Measurements from ENCODE around the gene SAMHD1.
"Not testable (repeated sequence)": the region's sequence is repeated elsewhere in the genome, so short reads cannot be mapped to it uniquely, and the experiment has no call there.

The SAMHD1 gene

GRCh38 chr20:36951198-36951978, at the start of gene SAMHD1:
TSS of gene SAMHD1 (minus strand) at chr20:36951708. CDS start at chr20:36951643, 65 bp downstream.
- H3K4me1 ChIP-seq (ENCODE audit: insufficient read depth, low read length) = peaks cover 14% of the 10 kb centered on the region
- peaks cover 16% of the 10 kb centered on the region for H3K27me3 ChIP-seq (ENCODE audit: insufficient read depth, low read length)
- H3K4me3 ChIP-seq (ENCODE audit: low read length) = peak within 1 kb of the TSS; percentile 89
- peak within 1 kb of the TSS; percentile 67; the same call in 1 of the 2 replicates for H3K9ac ChIP-seq (ENCODE audit: low read depth, low read length)
- no peaks in the 10 kb centered on the region for H3K9me3 ChIP-seq (ENCODE audit: insufficient read depth, low read depth, low read length)
- H3K27ac ChIP-seq (ENCODE audit: low read length) = peak within 1 kb of the TSS; percentile 53
- H3K36me3 ChIP-seq (ENCODE audit: insufficient read depth, low read depth, low read length) = no peaks in the 10 kb centered on the region

- H3K27ac ChIP-seq (ENCODE audit: low read length); H3K4me1 ChIP-seq (ENCODE audit: insufficient read depth, low read length); H3K27me3 ChIP-seq (ENCODE audit: insufficient read depth, low read length); H3K9ac ChIP-seq (ENCODE audit: low read depth, low read length); H3K4me3 ChIP-seq (ENCODE audit: low read length): not testable (repeated sequence)
- Histone ChIP-seq H3K36me3 (ENCODE audit: insufficient read depth, low read depth, low read length) (peaks cover 53% of the 10 kb centered on the region), H3K9me3 (ENCODE audit: insufficient read depth, low read depth, low read length) (peaks cover 12% of the 10 kb centered on the region; the same call in 1 of the 2 replicates)
Measured at GRCh38 chr20:37000171-37000570, 48.7 kb upstream of the SAMHD1 start.

- H3K9ac ChIP-seq (ENCODE audit: low read depth, low read length) = no peak overlapping the region
- H3K27ac ChIP-seq (ENCODE audit: low read length) = no peak overlapping the region
- peaks cover 58% of the 10 kb centered on the region for H3K36me3 ChIP-seq (ENCODE audit: insufficient read depth, low read depth, low read length)
- H3K9me3 ChIP-seq (ENCODE audit: insufficient read depth, low read depth, low read length) = peaks cover 22% of the 10 kb centered on the region
- no peak overlapping the region for H3K4me3 ChIP-seq (ENCODE audit: low read length)
- H3K27me3 ChIP-seq (ENCODE audit: insufficient read depth, low read length) = no peaks in the 10 kb centered on the region
- H3K4me1 ChIP-seq (ENCODE audit: insufficient read depth, low read length) = no peaks in the 10 kb centered on the region
Measured at GRCh38 chr20:36998652-36999051, 47.1 kb upstream of the SAMHD1 start.

GRCh38 chr20:36997121-36997520, 45.6 kb upstream of the SAMHD1 start:
- Histone ChIP-seq H3K4me3 (ENCODE audit: low read length) (no peak overlapping the region), H3K4me1 (ENCODE audit: insufficient read depth, low read length) (no peaks in the 10 kb centered on the region), H3K27me3 (ENCODE audit: insufficient read depth, low read length) (no peaks in the 10 kb centered on the region), H3K9ac (ENCODE audit: low read depth, low read length) (no peak overlapping the region), H3K36me3 (ENCODE audit: insufficient read depth, low read depth, low read length) (peaks cover 45% of the 10 kb centered on the region), H3K9me3 (ENCODE audit: insufficient read depth, low read depth, low read length) (peaks cover 32% of the 10 kb centered on the region), H3K27ac (ENCODE audit: low read length) (no peak overlapping the region)

GRCh38 chr20:36994221-36994620, 42.7 kb upstream of the SAMHD1 start:
- H3K4me1 ChIP-seq (ENCODE audit: insufficient read depth, low read length); H3K4me3 ChIP-seq (ENCODE audit: low read length); H3K27me3 ChIP-seq (ENCODE audit: insufficient read depth, low read length); H3K9ac ChIP-seq (ENCODE audit: low read depth, low read length); H3K27ac ChIP-seq (ENCODE audit: low read length): not testable (repeated sequence)
- Histone ChIP-seq H3K9me3 (ENCODE audit: insufficient read depth, low read depth, low read length) (peaks cover 32% of the 10 kb centered on the region), H3K36me3 (ENCODE audit: insufficient read depth, low read depth, low read length) (peaks cover 45% of the 10 kb centered on the region)

GRCh38 chr20:36992802-36993334, 41.4 kb upstream of the SAMHD1 start:
- no peaks in the 10 kb centered on the region for H3K27me3 ChIP-seq (ENCODE audit: insufficient read depth, low read length)
- H3K9ac ChIP-seq (ENCODE audit: low read depth, low read length) = no peak overlapping the region
- no peak overlapping the region for H3K4me3 ChIP-seq (ENCODE audit: low read length)
- H3K4me1 ChIP-seq (ENCODE audit: insufficient read depth, low read length) = no peaks in the 10 kb centered on the region
- no peak overlapping the region for H3K27ac ChIP-seq (ENCODE audit: low read length)
- peaks cover 37% of the 10 kb centered on the region for H3K36me3 ChIP-seq (ENCODE audit: insufficient read depth, low read depth, low read length)
- peaks cover 32% of the 10 kb centered on the region for H3K9me3 ChIP-seq (ENCODE audit: insufficient read depth, low read depth, low read length)

GRCh38 chr20:36991703-36992102, 40.2 kb upstream of the SAMHD1 start:
- H3K36me3 ChIP-seq (ENCODE audit: insufficient read depth, low read depth, low read length) = peaks cover 25% of the 10 kb centered on the region
- H3K9ac ChIP-seq (ENCODE audit: low read depth, low read length) = no peak overlapping the region
- no peaks in the 10 kb centered on the region for H3K4me1 ChIP-seq (ENCODE audit: insufficient read depth, low read length)
- no peak overlapping the region for H3K4me3 ChIP-seq (ENCODE audit: low read length)
- peaks cover 32% of the 10 kb centered on the region for H3K9me3 ChIP-seq (ENCODE audit: insufficient read depth, low read depth, low read length)
- no peaks in the 10 kb centered on the region for H3K27me3 ChIP-seq (ENCODE audit: insufficient read depth, low read length)
- no peak overlapping the region for H3K27ac ChIP-seq (ENCODE audit: low read length)

- no peak overlapping the region for H3K9ac ChIP-seq (ENCODE audit: low read depth, low read length)
- no peak overlapping the region for H3K4me3 ChIP-seq (ENCODE audit: low read length)
- H3K27me3 ChIP-seq (ENCODE audit: insufficient read depth, low read length) = no peaks in the 10 kb centered on the region
- peaks cover 6% of the 10 kb centered on the region for H3K36me3 ChIP-seq (ENCODE audit: insufficient read depth, low read depth, low read length)
- no peaks in the 10 kb centered on the region for H3K4me1 ChIP-seq (ENCODE audit: insufficient read depth, low read length)
- H3K27ac ChIP-seq (ENCODE audit: low read length) = no peak overlapping the region
- peaks cover 16% of the 10 kb centered on the region for H3K9me3 ChIP-seq (ENCODE audit: insufficient read depth, low read depth, low read length)
Measured at GRCh38 chr20:36989797-36990196, 38.3 kb upstream of the SAMHD1 start.

GRCh38 chr20:36988494-36988966, 37.0 kb upstream of the SAMHD1 start:
- Histone ChIP-seq H3K36me3 (ENCODE audit: insufficient read depth, low read depth, low read length) (no peaks in the 10 kb centered on the region), H3K27me3 (ENCODE audit: insufficient read depth, low read length) (no peaks in the 10 kb centered on the region), H3K9ac (ENCODE audit: low read depth, low read length) (no peak overlapping the region), H3K4me1 (ENCODE audit: insufficient read depth, low read length) (no peaks in the 10 kb centered on the region), H3K27ac (ENCODE audit: low read length) (no peak overlapping the region), H3K4me3 (ENCODE audit: low read length) (no peak overlapping the region), H3K9me3 (ENCODE audit: insufficient read depth, low read depth, low read length) (peaks cover 9% of the 10 kb centered on the region; the same call in 1 of the 2 replicates)

- no peaks in the 10 kb centered on the region for H3K9me3 ChIP-seq (ENCODE audit: insufficient read depth, low read depth, low read length)
- no peaks in the 10 kb centered on the region for H3K4me1 ChIP-seq (ENCODE audit: insufficient read depth, low read length)
- no peak overlapping the region for H3K4me3 ChIP-seq (ENCODE audit: low read length)
- no peaks in the 10 kb centered on the region for H3K36me3 ChIP-seq (ENCODE audit: insufficient read depth, low read depth, low read length)
- no peak overlapping the region for H3K9ac ChIP-seq (ENCODE audit: low read depth, low read length)
- H3K27ac ChIP-seq (ENCODE audit: low read length) = no peak overlapping the region
- H3K27me3 ChIP-seq (ENCODE audit: insufficient read depth, low read length) = no peaks in the 10 kb centered on the region
Measured at GRCh38 chr20:36984257-36984638, 32.7 kb upstream of the SAMHD1 start.

GRCh38 chr20:36975099-36975818, 23.8 kb upstream of the SAMHD1 start:
- no peaks in the 10 kb centered on the region for H3K9me3 ChIP-seq (ENCODE audit: insufficient read depth, low read depth, low read length)
- no peak overlapping the region for H3K9ac ChIP-seq (ENCODE audit: low read depth, low read length)
- H3K4me1 ChIP-seq (ENCODE audit: insufficient read depth, low read length) = no peaks in the 10 kb centered on the region
- no peak overlapping the region for H3K27ac ChIP-seq (ENCODE audit: low read length)
- H3K36me3 ChIP-seq (ENCODE audit: insufficient read depth, low read depth, low read length) = no peaks in the 10 kb centered on the region
- H3K27me3 ChIP-seq (ENCODE audit: insufficient read depth, low read length) = no peaks in the 10 kb centered on the region
- no peak overlapping the region for H3K4me3 ChIP-seq (ENCODE audit: low read length)
